Measurements from ENCODE around the gene GRM6.

Gene GRM6

GRCh38 chr5:178991190-178992145 is 3.7 kb downstream of the GRM6 start:
- DNase-seq (ENCODE audit: insufficient read length, low spot score) = no peak
- FAIRE-seq = no peak
- no peak for TF ChIP-seq POLR2A (IDR thresholded peaks at IDR 0.05; ENCODE audit: low read depth, low read length)

GRCh38 chr5:178990491-178990890 is 4.6 kb downstream of the GRM6 start:
- TF ChIP-seq POLR2A (IDR thresholded peaks at IDR 0.05; ENCODE audit: low read depth, low read length) = no peak
- no peak for FAIRE-seq

GRCh38 chr5:178989311-178989710 is 5.8 kb downstream of the GRM6 start:
- TF ChIP-seq POLR2A (IDR thresholded peaks at IDR 0.05; ENCODE audit: low read depth, low read length) = no peak
- DNase-seq (ENCODE audit: insufficient read length, low spot score) (no peak), FAIRE-seq (no peak)

More at GRCh38 chr5:178990491-178990890, 4.6 kb downstream of the GRM6 start:
- DNase-seq (ENCODE audit: insufficient read length, low spot score) = no peak

- no peak for TF ChIP-seq POLR2A (IDR thresholded peaks at IDR 0.05; ENCODE audit: low read depth, low read length)
- FAIRE-seq (no peak), DNase-seq (ENCODE audit: insufficient read length, low spot score) (no peak)
These were observed 6.5 kb downstream of the GRM6 start for GRCh38 chr5:178988436-178989220.

- no peak for FAIRE-seq
- no peak for DNase-seq (ENCODE audit: insufficient read length, low spot score)
- TF ChIP-seq POLR2A (IDR thresholded peaks at IDR 0.05; ENCODE audit: low read depth, low read length) = no peak
These were observed 8.7 kb downstream of the GRM6 start for GRCh38 chr5:178986326-178986960.

- no peak for TF ChIP-seq POLR2A (IDR thresholded peaks at IDR 0.05; ENCODE audit: low read depth, low read length)
- FAIRE-seq (no peak), DNase-seq (ENCODE audit: insufficient read length, low spot score) (no peak)
These were observed 10.7 kb downstream of the GRM6 start for GRCh38 chr5:178984145-178985072.

- no peak for FAIRE-seq
- no peak for DNase-seq (ENCODE audit: insufficient read length, low spot score)
- TF ChIP-seq POLR2A (IDR thresholded peaks at IDR 0.05; ENCODE audit: low read depth, low read length) = no peak
These were observed 11.4 kb downstream of the GRM6 start for GRCh38 chr5:178983728-178984127.

GRCh38 chr5:178982941-178983340 is 12.2 kb downstream of the GRM6 start:
- TF ChIP-seq POLR2A (IDR thresholded peaks at IDR 0.05; ENCODE audit: low read depth, low read length) = no peak
- no peak for DNase-seq (ENCODE audit: insufficient read length, low spot score)
- FAIRE-seq = no peak

GRCh38 chr5:178981381-178981780 is 13.7 kb downstream of the GRM6 start:
- FAIRE-seq = no peak
- TF ChIP-seq POLR2A (IDR thresholded peaks at IDR 0.05; ENCODE audit: low read depth, low read length) = no peak
- DNase-seq (ENCODE audit: insufficient read length, low spot score) = no peak

GRCh38 chr5:178965465-178966055 is 29.6 kb downstream of the GRM6 start:
- TF ChIP-seq POLR2A (IDR thresholded peaks at IDR 0.05; ENCODE audit: low read depth, low read length) = no peak
- DNase-seq (ENCODE audit: insufficient read length, low spot score) = no peak
- no peak for FAIRE-seq

GRCh38 chr5:178941361-178941760 is 53.8 kb downstream of the GRM6 start:
- DNase-seq (ENCODE audit: insufficient read length, low spot score) (no peak), FAIRE-seq (no peak)
- TF ChIP-seq POLR2A (IDR thresholded peaks at IDR 0.05; ENCODE audit: low read depth, low read length) = no peak

GRCh38 chr5:178940569-178941360 is 54.4 kb downstream of the GRM6 start, which contains the start of gene ZNF454:
ZNF454 (plus strand) TSS chr5:178941198; CDS start chr5:178942792, 1,594 bp downstream.
- no peak for DNase-seq (ENCODE audit: insufficient read length, low spot score)
- no peak for TF ChIP-seq POLR2A (IDR thresholded peaks at IDR 0.05; ENCODE audit: low read depth, low read length)
- FAIRE-seq = no peak

All from H54 (cell line).